K562 (cell line): ENCODE results near the gene KCTD11. TPM values are rescaled to one million over a fixed set of nuclear protein-coding genes. Genes with fewer than 3 reads are reported as not detected.

Experiments used
- ATAC-seq: fragments of 200-7000 bp; cut with Tn5 transposase; 3 replicates; pipeline ENCODE4 v1.9.1; 2020; ENCODE audit warnings: moderate library complexity
- BruUV-seq: library from RNA; stranded (reverse); fragments of 400-500 nt; replicated peaks from 2 replicates; lab custom pipeline; 2021; lab: Mats Ljungman, UMichigan
- CTCF ChIA-PET: fragments of 300-600 bp; formaldehyde crosslinking; extraction: SDS; loops from one replicate; lab custom pipeline; 2021; ENCODE audit warnings: low intra/inter-chr PET ratio; lab: Yijun Ruan, JAX
- POLR2A ChIA-PET: fragments of 300-600, 350-650 bp; sonication (Branson Sonifier 250); formaldehyde crosslinking; extraction: SDS; loops from one replicate; lab custom pipeline; 2021; ENCODE audit warnings: antibody characterized with exemption, inconsistent platforms; lab: Yijun Ruan, JAX
- DNase-seq, 4 experiments: peaks; one replicate each; pipeline versions ENCODE4 v3.0.0 to v3.0.0-alpha.2; 2011 to 2018; ENCODE audit warnings: low spot score in 3 of 4, mixed read lengths in 3 of 4; ENCODE audit errors: extremely low read depth in 1 of 4
- FAIRE-seq: peaks from 2 replicates; lab custom pipeline; 2011; peaks lifted over from hg19 to GRCh38; lab: Jason Lieb, UNC
- H2AFZ ChIP-seq: 2 replicates; pipeline ENCODE4 v1.6.0; 2011; ENCODE audit warnings: low read depth, low read length, control low read depth, inconsistent platforms
- H3K27ac ChIP-seq: fragments of 200-600 bp; 3 replicates; pipeline ENCODE4 v1.8.0; 2011; ENCODE audit warnings: low read depth, mild to moderate bottlenecking, control low read depth, inconsistent platforms, low read length, moderate library complexity, mixed read lengths; ENCODE audit errors: extremely low read depth
- H3K27me3 ChIP-seq, 2 experiments: fragments of 300-600 bp in 1 of 2; 2 replicates in 1 of 2; 3 replicates in 1 of 2; pipeline versions ENCODE4 v1.6.0 to v1.8.0; 2011; ENCODE audit warnings: inconsistent platforms in 2 of 2, low read length in 2 of 2, mild to moderate bottlenecking in 1 of 2, mixed read lengths in 1 of 2, moderate library complexity in 1 of 2; ENCODE audit not compliant: control insufficient read depth in 2 of 2, insufficient read depth in 2 of 2
- H3K36me3 ChIP-seq: fragments of 300-600 bp; 3 replicates; pipeline ENCODE4 v1.8.0; 2011; ENCODE audit warnings: mild to moderate bottlenecking, low read length, inconsistent platforms; ENCODE audit not compliant: control insufficient read depth, insufficient read depth
- H3K4me1 ChIP-seq, 2 experiments: fragments of 200-600 bp in 1 of 2; replicated peaks in 1 of 2; 2 replicates in 1 of 2; 3 replicates in 1 of 2; pipeline versions ENCODE4 v1.5.1 to v1.8.0; 2011; ENCODE audit warnings: inconsistent platforms in 2 of 2, low read length in 2 of 2, mild to moderate bottlenecking in 1 of 2, mixed read lengths in 1 of 2, moderate library complexity in 1 of 2; ENCODE audit not compliant: control insufficient read depth in 2 of 2, insufficient read depth in 2 of 2
- H3K4me2 ChIP-seq: 2 replicates; pipeline ENCODE4 v1.6.1; 2011; ENCODE audit warnings: low read length, control low read depth, inconsistent platforms, mixed read lengths; ENCODE audit not compliant: insufficient read depth
- H3K4me3 ChIP-seq: fragments of 200-600 bp; sonication (generic), shearing (Covaris generic); 2 replicates; pipeline ENCODE4 v1.5.1; 2016; ENCODE audit warnings: control low read depth, inconsistent platforms
- H3K79me2 ChIP-seq: fragments of 200-600 bp; 3 replicates; pipeline ENCODE4 v1.8.0; 2011; ENCODE audit warnings: low read length, inconsistent platforms; ENCODE audit not compliant: control insufficient read depth, insufficient read depth
- H3K9ac ChIP-seq, 2 experiments: 2 replicates each; pipeline versions ENCODE4 v1.6.0 to v1.6.1; 2011; ENCODE audit warnings: low read depth in 2 of 2, low read length in 2 of 2, control low read depth in 1 of 2, inconsistent platforms in 1 of 2, mild to moderate bottlenecking in 1 of 2, mixed read lengths in 1 of 2; ENCODE audit not compliant: insufficient read depth in 1 of 2
- H3K9me1 ChIP-seq: one replicate; pipeline ENCODE4 v1.6.0; 2011; ENCODE audit warnings: inconsistent platforms, mild to moderate bottlenecking, low read length, moderate library complexity; ENCODE audit not compliant: control insufficient read depth, insufficient read depth
- H3K9me3 ChIP-seq: replicated peaks from 2 replicates; pipeline ENCODE4 v1.5.1; 2011; ENCODE audit warnings: low read depth, low read length, inconsistent platforms; ENCODE audit not compliant: control insufficient read depth, insufficient read depth
- H4K20me1 ChIP-seq: replicated peaks from 2 replicates; pipeline ENCODE4 v1.6.1; 2011; ENCODE audit warnings: low read length, inconsistent platforms, mixed read lengths; ENCODE audit not compliant: control insufficient read depth, insufficient read depth
- GATA2 ChIP-seq: sonication (generic); formaldehyde crosslinking; IDR thresholded peaks from 2 replicates; pipeline ENCODE4 v1.4.0; 2020; ENCODE audit warnings: mild to moderate bottlenecking, missing genetic modification reagents
- HIVEP1 ChIP-seq: fragments of 250-450 bp; sonication (Bioruptor Pico); IDR thresholded peaks from 2 replicates; pipeline ENCODE4 v1.4.0; 2020; ENCODE audit warnings: mild to moderate bottlenecking
- ZFP1 ChIP-seq: fragments of 450-650 bp; formaldehyde crosslinking; IDR thresholded peaks from 2 replicates; pipeline ENCODE4 v1.4.0; 2020; ENCODE audit warnings: mild to moderate bottlenecking, mixed read lengths
- ZNF75A ChIP-seq: fragments of 450-650 bp; formaldehyde crosslinking; IDR thresholded peaks from 2 replicates; pipeline ENCODE4 v1.4.0; 2020; ENCODE audit warnings: mild to moderate bottlenecking
- WGBS: fragments of 100-300 bp; shearing (Covaris generic); methylation state at CpG from one replicate; pipeline ENCODE4 v1.1.6; 2016; ENCODE audit warnings: low coverage, mixed read lengths; ENCODE audit not compliant: insufficient coverage; ENCODE audit errors: missing lambda C conversion rate; 5-methylcytosine and 5-hydroxymethylcytosine counted together
- in situ Hi-C: fragments of 300-500 bp; cut with MboI; formaldehyde crosslinking; loops from 4 replicates; pipeline ENCODE4 v1.15.0; 2018; ENCODE audit warnings: inconsistent platforms, mixed read lengths
- intact Hi-C: fragments of 100-400 bp; cut with micrococcal nuclease; formaldehyde crosslinking; loops from 2 replicates; pipeline ENCODE4 v1.14.2; 2022
- polyA plus RNA-seq, 8 experiments: library from polyadenylated mRNA; depleted of rRNA in 4 of 8; stranded (reverse) in 5 of 8; unstranded in 3 of 8; fragments of >200 nt; fragmentation: Nextera tagmentation in 2 of 8; fragmentation: Illumina TruSeq in 1 of 8; extraction: Ambion mirVana in 2 of 8; extraction: Trizol in 1 of 8; gene quantifications; 2 replicates each; pipeline versions ENCODE4 v1.2.1 to v1.2.3, GENCODE V29; 2011 to 2014; ENCODE audit warnings: inconsistent platforms in 1 of 8, missing spikeins in 1 of 8
- total RNA-seq, 7 experiments: library from RNA; depleted of rRNA in 6 of 7; stranded (reverse); fragments of >200 nt in 6 of 7; fragmentation: Illumina TruSeq in 2 of 7; extraction: Trizol in 2 of 7; gene quantifications; 2 replicates each; pipeline versions ENCODE4 v1.2.1 to v1.2.3, GENCODE V29; 2011 to 2021; ENCODE audit warnings: low replicate concordance in 1 of 7
- TF ChIP-seq, protein P1 (sequence below): sonication (generic); formaldehyde crosslinking; IDR thresholded peaks from 2 replicates; pipeline ENCODE4 v1.8.1; 2023; ENCODE audit warnings: mild to moderate bottlenecking, missing genetic modification reagents
- TF ChIP-seq, protein P2 (sequence below): fragments of 250-450 bp; sonication (Bioruptor Pico); IDR thresholded peaks from 2 replicates; pipeline ENCODE4 v1.4.0; 2020; ENCODE audit warnings: borderline replicate concordance
- TF ChIP-seq, protein P3 (sequence below): fragments of 250-450 bp; sonication (Bioruptor Pico); IDR thresholded peaks from 2 replicates; pipeline ENCODE4 v1.8.0; 2022; ENCODE audit warnings: inconsistent platforms, mild to moderate bottlenecking, moderate library complexity, borderline replicate concordance

Gene KCTD11
- total and polyA plus RNA-seq, 9 of the 15 experiments (the other 6 are each of a cell fraction or from before 2014, with no cell fraction given) = 0.01 to 3.2 (median 2.5) TPM; not detected in 1

DNA sequence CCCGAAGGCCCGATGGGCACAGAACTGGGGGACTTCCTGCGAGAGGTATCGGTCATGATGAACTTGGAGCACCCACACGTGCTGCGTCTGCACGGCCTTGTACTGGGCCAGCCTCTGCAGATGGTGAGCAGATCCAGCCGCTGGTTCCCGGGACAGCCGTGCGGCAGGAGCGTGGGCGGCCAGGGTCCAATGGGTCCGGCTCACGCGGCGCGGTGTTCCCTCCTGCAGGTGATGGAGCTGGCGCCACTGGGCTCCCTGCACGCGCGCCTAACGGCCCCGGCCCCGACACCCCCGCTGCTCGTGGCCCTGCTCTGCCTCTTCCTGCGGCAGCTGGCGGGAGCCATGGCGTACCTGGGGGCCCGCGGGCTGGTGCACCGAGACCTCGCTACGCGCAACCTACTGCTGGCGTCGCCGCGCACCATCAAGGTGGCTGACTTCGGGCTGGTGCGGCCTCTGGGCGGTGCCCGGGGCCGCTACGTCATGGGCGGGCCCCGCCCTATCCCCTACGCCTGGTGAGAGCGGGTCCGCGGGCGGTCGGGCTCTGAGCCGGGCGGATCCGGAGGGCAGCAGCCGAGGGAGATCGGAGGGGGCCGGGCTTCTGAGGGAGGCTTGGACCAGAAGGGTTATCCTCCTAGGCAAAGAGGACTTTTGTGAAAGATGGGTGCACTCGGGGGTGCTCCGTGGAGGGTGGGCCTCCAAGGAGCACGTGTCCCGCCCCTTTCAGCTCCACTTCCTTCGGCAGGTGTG is 32.0 kb downstream of the KCTD11 start:
- Histone ChIP-seq H3K9me1 (no peaks in the 10 kb centered on the region), H3K36me3 (peaks cover 2% of the 10 kb centered on the region; the same call in 1 of the 3 replicates), H3K4me3 (no peak overlapping the region), H2AFZ (no peak overlapping the region), H3K27ac (no peak overlapping the region), H3K27me3 (no peaks in the 10 kb centered on the region), H3K9ac (no peak overlapping the region), H3K79me2 (no peaks in the 10 kb centered on the region; the same call in 2 of the 3 replicates), H3K9me3 (peaks cover 2% of the 10 kb centered on the region; the same call in 1 of the 2 replicates), H3K4me1 (peaks cover 8 to 18% of the 10 kb centered on the region in 2 experiments; a peak in 4 of 5 replicates), H3K4me2 (no peak overlapping the region), H4K20me1 (no peaks in the 10 kb centered on the region)
- BruUV-seq = no TSS peak
- ATAC-seq = no peak
- no peak for TF ChIP-seq ZFP1 (CRISPR knock-in tag)
- TF ChIP-seq, protein P1, sequence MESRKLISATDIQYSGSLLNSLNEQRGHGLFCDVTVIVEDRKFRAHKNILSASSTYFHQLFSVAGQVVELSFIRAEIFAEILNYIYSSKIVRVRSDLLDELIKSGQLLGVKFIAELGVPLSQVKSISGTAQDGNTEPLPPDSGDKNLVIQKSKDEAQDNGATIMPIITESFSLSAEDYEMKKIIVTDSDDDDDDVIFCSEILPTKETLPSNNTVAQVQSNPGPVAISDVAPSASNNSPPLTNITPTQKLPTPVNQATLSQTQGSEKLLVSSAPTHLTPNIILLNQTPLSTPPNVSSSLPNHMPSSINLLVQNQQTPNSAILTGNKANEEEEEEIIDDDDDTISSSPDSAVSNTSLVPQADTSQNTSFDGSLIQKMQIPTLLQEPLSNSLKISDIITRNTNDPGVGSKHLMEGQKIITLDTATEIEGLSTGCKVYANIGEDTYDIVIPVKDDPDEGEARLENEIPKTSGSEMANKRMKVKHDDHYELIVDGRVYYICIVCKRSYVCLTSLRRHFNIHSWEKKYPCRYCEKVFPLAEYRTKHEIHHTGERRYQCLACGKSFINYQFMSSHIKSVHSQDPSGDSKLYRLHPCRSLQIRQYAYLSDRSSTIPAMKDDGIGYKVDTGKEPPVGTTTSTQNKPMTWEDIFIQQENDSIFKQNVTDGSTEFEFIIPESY (CRISPR knock-in tag) = peak; percentile 65; the same call in 1 of the 2 replicates
- TF ChIP-seq, protein P2, sequence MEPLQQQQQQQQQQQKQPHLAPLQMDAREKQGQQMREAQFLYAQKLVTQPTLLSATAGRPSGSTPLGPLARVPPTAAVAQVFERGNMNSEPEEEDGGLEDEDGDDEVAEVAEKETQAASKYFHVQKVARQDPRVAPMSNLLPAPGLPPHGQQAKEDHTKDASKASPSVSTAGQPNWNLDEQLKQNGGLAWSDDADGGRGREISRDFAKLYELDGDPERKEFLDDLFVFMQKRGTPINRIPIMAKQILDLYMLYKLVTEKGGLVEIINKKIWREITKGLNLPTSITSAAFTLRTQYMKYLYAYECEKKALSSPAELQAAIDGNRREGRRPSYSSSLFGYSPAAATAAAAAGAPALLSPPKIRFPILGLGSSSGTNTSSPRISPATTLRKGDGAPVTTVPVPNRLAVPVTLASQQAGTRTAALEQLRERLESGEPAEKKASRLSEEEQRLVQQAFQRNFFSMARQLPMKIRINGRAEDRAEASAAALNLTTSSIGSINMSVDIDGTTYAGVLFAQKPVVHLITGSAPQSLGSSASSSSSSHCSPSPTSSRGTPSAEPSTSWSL = no peak
- TF ChIP-seq GATA2 (CRISPR knock-in tag) = no peak
- TF ChIP-seq, protein P3, sequence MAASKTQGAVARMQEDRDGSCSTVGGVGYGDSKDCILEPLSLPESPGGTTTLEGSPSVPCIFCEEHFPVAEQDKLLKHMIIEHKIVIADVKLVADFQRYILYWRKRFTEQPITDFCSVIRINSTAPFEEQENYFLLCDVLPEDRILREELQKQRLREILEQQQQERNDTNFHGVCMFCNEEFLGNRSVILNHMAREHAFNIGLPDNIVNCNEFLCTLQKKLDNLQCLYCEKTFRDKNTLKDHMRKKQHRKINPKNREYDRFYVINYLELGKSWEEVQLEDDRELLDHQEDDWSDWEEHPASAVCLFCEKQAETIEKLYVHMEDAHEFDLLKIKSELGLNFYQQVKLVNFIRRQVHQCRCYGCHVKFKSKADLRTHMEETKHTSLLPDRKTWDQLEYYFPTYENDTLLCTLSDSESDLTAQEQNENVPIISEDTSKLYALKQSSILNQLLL (CRISPR knock-in tag) = no peak
- TF ChIP-seq HIVEP1 = no peak
- no peak for TF ChIP-seq ZNF75A (CRISPR knock-in tag)
- DNase-seq = no peak
- ChIA-PET POLR2A (no interaction called here), CTCF (no interaction called here)
- in situ Hi-C loops (no loop called here), intact Hi-C loops (no loop called here)
- WGBS = 94% methylated on average over 11 of the region's 65 CpGs
- no peak for FAIRE-seq
